DOHH2 (cell line): ENCODE data around the gene KLF2.

Source experiments
- H3F3A ChIP-seq: fragments of 200-600 bp; sonication (generic), shearing (Covaris generic); 2 replicates; pipeline ENCODE4 v1.6.0; 2016; ENCODE audit warnings: antibody characterized with exemption, mild to moderate bottlenecking; ENCODE audit not compliant: control insufficient read depth, insufficient read depth
- H3K27ac ChIP-seq: fragments of 200-600 bp; sonication (generic); 2 replicates; pipeline ENCODE4 v1.5.1; 2014; ENCODE audit warnings: low read depth, mild to moderate bottlenecking, low read length, moderate library complexity
- H3K27me3 ChIP-seq: fragments of 200-600 bp; sonication (generic); 2 replicates; pipeline ENCODE4 v1.6.1; 2014; ENCODE audit warnings: mild to moderate bottlenecking, low read length, mixed read lengths; ENCODE audit not compliant: control insufficient read depth
- H3K36me3 ChIP-seq: fragments of 200-600 bp; sonication (generic); 2 replicates; pipeline ENCODE4 v1.6.1; 2014; ENCODE audit warnings: mild to moderate bottlenecking, low read length, moderate library complexity, mixed read lengths; ENCODE audit not compliant: control insufficient read depth
- H3K4me1 ChIP-seq: fragments of 200-600 bp; sonication (generic); 2 replicates; pipeline ENCODE4 v1.6.1; 2014; ENCODE audit warnings: mild to moderate bottlenecking, low read length, mixed read lengths; ENCODE audit not compliant: control insufficient read depth
- H3K4me2 ChIP-seq: fragments of 200-600 bp; sonication (generic); 2 replicates; pipeline ENCODE4 v1.6.0; 2014; ENCODE audit warnings: mild to moderate bottlenecking, low read length, moderate library complexity
- H3K4me3 ChIP-seq: fragments of 200-600 bp; sonication (generic); 2 replicates; pipeline ENCODE4 v1.5.1; 2014; ENCODE audit warnings: mild to moderate bottlenecking, low read length, mixed read lengths
- H3K79me2 ChIP-seq: fragments of 200-600 bp; sonication (generic); 2 replicates; pipeline ENCODE4 v1.6.1; 2014; ENCODE audit warnings: mild to moderate bottlenecking, low read length, mixed read lengths; ENCODE audit not compliant: control insufficient read depth
- H3K9me2 ChIP-seq: fragments of 200-600 bp; sonication (generic); replicated peaks from 2 replicates; pipeline ENCODE4 v1.6.1; 2014; ENCODE audit warnings: mild to moderate bottlenecking, low read length, mixed read lengths; ENCODE audit not compliant: control insufficient read depth
- H3K9me3 ChIP-seq: fragments of 200-600 bp; sonication (generic); 2 replicates; pipeline ENCODE4 v1.6.1; 2014; ENCODE audit warnings: antibody characterized with exemption, low read length, mixed read lengths; ENCODE audit not compliant: control insufficient read depth, insufficient read depth
- H4K20me1 ChIP-seq: fragments of 200-600 bp; sonication (generic); 2 replicates; pipeline ENCODE4 v1.6.0; 2014; ENCODE audit warnings: low read depth, mild to moderate bottlenecking, antibody characterized with exemption, low read length, moderate library complexity; ENCODE audit not compliant: control insufficient read depth, insufficient read depth
- EZH2phosphoT487 ChIP-seq: fragments of 200-600 bp; sonication (generic); IDR thresholded peaks from 2 replicates; pipeline ENCODE4 v1.6.1; 2017; ENCODE audit warnings: borderline replicate concordance, mild to moderate bottlenecking, antibody characterized with exemption, low read length, moderate library complexity, mixed read lengths
- TF ChIP-seq, protein P1 (sequence below): fragments of 200-600 bp; sonication (generic); IDR thresholded peaks from one replicate; pipeline ENCODE4 v1.5.1; 2014; ENCODE audit warnings: antibody characterized with exemption, mild to moderate bottlenecking, low read depth, low read length; ENCODE audit not compliant: poor library complexity, severe bottlenecking

KLF2 gene

DNA sequence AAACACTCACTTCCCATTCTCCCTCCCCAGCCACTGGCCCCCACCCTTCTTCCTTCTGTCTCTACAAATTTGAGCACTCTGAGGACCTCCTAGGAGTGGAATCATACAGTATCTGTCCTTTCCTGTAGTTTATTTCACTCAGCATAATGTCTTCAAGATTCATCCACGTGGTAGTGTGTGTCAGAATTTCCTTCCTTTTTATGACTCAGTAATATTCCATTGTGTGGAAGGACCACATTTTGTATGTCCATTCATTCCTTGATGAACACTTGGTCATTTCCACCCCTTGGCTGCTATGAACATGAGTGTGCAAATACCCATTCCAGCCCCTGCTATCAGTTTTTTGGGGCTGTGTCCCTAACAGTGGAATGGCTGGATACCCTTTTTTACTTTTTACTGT lies 9.8 kb downstream of the KLF2 start:
- no peaks in the 10 kb centered on the region for H3K36me3 ChIP-seq
- no peak overlapping the region for H3K27ac ChIP-seq
- H3K79me2 ChIP-seq = no peaks in the 10 kb centered on the region
- H3K4me2 ChIP-seq = no peak overlapping the region
- H4K20me1 ChIP-seq = no peaks in the 10 kb centered on the region
- no peaks in the 10 kb centered on the region for H3K9me2 ChIP-seq
- H3F3A ChIP-seq = no peaks in the 10 kb centered on the region
- H3K27me3 ChIP-seq = peaks cover 26% of the 10 kb centered on the region
- TF ChIP-seq, protein P1, sequence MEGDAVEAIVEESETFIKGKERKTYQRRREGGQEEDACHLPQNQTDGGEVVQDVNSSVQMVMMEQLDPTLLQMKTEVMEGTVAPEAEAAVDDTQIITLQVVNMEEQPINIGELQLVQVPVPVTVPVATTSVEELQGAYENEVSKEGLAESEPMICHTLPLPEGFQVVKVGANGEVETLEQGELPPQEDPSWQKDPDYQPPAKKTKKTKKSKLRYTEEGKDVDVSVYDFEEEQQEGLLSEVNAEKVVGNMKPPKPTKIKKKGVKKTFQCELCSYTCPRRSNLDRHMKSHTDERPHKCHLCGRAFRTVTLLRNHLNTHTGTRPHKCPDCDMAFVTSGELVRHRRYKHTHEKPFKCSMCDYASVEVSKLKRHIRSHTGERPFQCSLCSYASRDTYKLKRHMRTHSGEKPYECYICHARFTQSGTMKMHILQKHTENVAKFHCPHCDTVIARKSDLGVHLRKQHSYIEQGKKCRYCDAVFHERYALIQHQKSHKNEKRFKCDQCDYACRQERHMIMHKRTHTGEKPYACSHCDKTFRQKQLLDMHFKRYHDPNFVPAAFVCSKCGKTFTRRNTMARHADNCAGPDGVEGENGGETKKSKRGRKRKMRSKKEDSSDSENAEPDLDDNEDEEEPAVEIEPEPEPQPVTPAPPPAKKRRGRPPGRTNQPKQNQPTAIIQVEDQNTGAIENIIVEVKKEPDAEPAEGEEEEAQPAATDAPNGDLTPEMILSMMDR = no peak
- TF ChIP-seq EZH2phosphoT487 = no peak
- H3K4me1 ChIP-seq = peaks cover 24% of the 10 kb centered on the region
- H3K9me3 ChIP-seq = no peaks in the 10 kb centered on the region
- no peak overlapping the region for H3K4me3 ChIP-seq

DNA sequence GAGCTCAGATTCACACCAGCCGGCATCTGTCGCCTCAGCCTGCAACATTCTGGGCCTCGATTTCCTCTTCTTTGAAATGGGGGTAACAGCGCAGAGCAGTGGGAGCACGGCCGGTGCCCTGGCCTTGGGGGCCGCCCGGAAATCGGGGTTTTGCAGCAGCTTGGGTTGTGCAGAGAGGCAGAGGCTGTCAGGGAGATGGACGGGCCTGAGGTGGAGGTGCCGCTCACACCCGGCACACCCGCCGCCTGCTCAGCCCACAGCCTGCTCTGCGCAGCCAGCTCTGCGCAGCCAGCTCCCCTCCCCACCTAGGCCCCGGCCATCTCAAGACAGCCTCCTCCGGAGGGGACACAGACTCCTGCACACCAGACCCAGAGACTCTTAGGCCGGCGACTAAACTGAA lies 10.6 kb downstream of the KLF2 start:
- H3K4me3 ChIP-seq = no peak overlapping the region
- no peaks in the 10 kb centered on the region for H3K9me3 ChIP-seq
- TF ChIP-seq, protein P1 = no peak
- TF ChIP-seq EZH2phosphoT487 = no peak
- H3K36me3 ChIP-seq = no peaks in the 10 kb centered on the region
- H3K27ac ChIP-seq = no peak overlapping the region
- H4K20me1 ChIP-seq = no peaks in the 10 kb centered on the region
- no peaks in the 10 kb centered on the region for H3F3A ChIP-seq
- no peaks in the 10 kb centered on the region for H3K79me2 ChIP-seq
- peaks cover 28% of the 10 kb centered on the region for H3K27me3 ChIP-seq
- H3K9me2 ChIP-seq = no peaks in the 10 kb centered on the region
- peaks cover 21% of the 10 kb centered on the region for H3K4me1 ChIP-seq
- no peak overlapping the region for H3K4me2 ChIP-seq

DNA sequence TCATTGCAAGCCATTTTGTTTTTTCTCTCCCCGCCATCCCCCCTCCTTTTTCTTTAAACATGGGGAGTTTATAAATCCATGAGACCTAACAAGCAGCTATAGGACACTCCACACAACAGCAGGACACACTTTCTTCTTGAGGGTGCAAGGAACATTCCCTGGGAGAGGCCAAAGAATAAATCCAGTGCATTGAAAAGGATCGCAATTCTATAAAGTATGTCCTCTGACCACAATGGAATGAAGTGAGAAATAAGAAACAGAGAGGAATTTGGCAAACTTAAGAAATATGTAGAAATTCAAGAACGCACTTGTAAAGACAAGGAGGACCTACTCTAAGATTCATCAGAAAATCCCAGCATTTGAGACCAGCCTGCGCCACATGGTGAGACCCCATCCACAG lies 11.9 kb downstream of the KLF2 start:
- no peaks in the 10 kb centered on the region for H3K9me2 ChIP-seq
- H3K4me1 ChIP-seq = peaks cover 27% of the 10 kb centered on the region
- H3K27ac ChIP-seq = no peak overlapping the region
- H3K79me2 ChIP-seq = no peaks in the 10 kb centered on the region
- TF ChIP-seq, protein P1 = no peak
- TF ChIP-seq EZH2phosphoT487 = no peak
- H3K27me3 ChIP-seq = peaks cover 32% of the 10 kb centered on the region
- H3K4me3 ChIP-seq = no peak overlapping the region
- no peaks in the 10 kb centered on the region for H3F3A ChIP-seq
- no peaks in the 10 kb centered on the region for H4K20me1 ChIP-seq
- no peaks in the 10 kb centered on the region for H3K9me3 ChIP-seq
- no peaks in the 10 kb centered on the region for H3K36me3 ChIP-seq
- H3K4me2 ChIP-seq = no peak overlapping the region

DNA sequence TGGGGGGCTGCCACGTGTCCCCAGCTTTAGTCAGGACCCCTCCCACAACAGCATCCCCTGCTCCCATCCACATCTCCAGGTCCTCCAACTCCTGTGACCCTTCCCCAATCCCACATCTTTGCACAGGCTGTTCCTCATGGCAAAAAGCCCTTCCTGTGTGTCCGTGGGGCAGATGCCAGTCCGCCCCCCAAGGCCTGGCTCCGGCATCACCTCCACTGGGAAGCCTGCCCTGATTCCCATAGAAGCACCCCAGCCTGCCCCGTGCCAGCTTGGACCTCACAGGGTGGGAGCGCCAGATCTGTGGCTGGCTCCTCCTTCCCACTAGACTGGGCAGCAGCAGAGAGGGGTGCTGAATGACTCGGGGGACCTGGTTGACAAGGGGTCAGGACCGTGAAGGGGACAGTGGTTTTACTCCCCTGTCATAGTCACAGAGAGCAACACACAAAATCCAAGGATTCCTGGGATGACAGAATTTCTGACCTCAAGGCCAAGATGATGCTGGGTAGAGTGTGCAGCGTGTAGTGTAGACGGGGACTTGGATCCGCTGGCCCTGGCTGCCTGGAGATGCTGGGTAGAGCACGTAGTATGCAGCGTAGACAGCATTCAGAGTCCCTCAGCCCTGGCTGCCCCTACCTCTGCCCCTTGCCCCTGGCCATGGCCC lies 13.3 kb downstream of the KLF2 start:
- H3K4me3 ChIP-seq = no peak overlapping the region
- no peaks in the 10 kb centered on the region for H4K20me1 ChIP-seq
- no peaks in the 10 kb centered on the region for H3K9me3 ChIP-seq
- peaks cover 3% of the 10 kb centered on the region for H3F3A ChIP-seq
- no peaks in the 10 kb centered on the region for H3K9me2 ChIP-seq
- H3K79me2 ChIP-seq = no peaks in the 10 kb centered on the region
- TF ChIP-seq EZH2phosphoT487 = no peak
- TF ChIP-seq, protein P1 = no peak
- peaks cover 31% of the 10 kb centered on the region for H3K27me3 ChIP-seq
- no peak overlapping the region for H3K4me2 ChIP-seq
- no peak overlapping the region for H3K27ac ChIP-seq
- peaks cover 39% of the 10 kb centered on the region for H3K4me1 ChIP-seq
- no peaks in the 10 kb centered on the region for H3K36me3 ChIP-seq
